IMR-90 (cell line): ENCODE results near the gene COL6A3. TPM values are rescaled to one million over a fixed set of nuclear protein-coding genes. Genes with fewer than 3 reads are reported as not detected.

Experiments
- ATAC-seq: fragments of 200-7000 bp; cut with Tn5 transposase; 2 replicates; pipeline ENCODE4 v1.9.1; 2020; ENCODE audit warnings: low read depth, mild to moderate bottlenecking, moderate library complexity
- BruUV-seq: library from RNA; stranded (reverse); fragments of 400-500 nt; replicated peaks from 2 replicates; lab custom pipeline; 2021; lab: Mats Ljungman, UMichigan
- CTCF ChIA-PET: fragments of 300-600 bp; formaldehyde crosslinking; extraction: SDS; loops from one replicate; lab custom pipeline; 2021; ENCODE audit warnings: antibody characterized with exemption; lab: Yijun Ruan, JAX
- POLR2A ChIA-PET: fragments of 300-600 bp; sonication (Branson Sonifier 250); formaldehyde crosslinking; loops from one replicate; lab custom pipeline; 2022; ENCODE audit warnings: antibody characterized with exemption; ENCODE audit not compliant: unreplicated experiment; lab: Charles Lee
- DNase-seq: peaks from one replicate; pipeline ENCODE4 v3.0.0; 2013
- H2AFZ ChIP-seq: replicated peaks from 2 replicates; pipeline ENCODE3; 2013; ENCODE audit warnings: low read length, mild to moderate bottlenecking; ENCODE audit not compliant: poor library complexity
- H2AK5ac ChIP-seq: 2 replicates; pipeline ENCODE4 v1.6.1; 2013; ENCODE audit warnings: low read depth, low read length, inconsistent platforms
- H2AK9ac ChIP-seq: replicated peaks from 2 replicates; pipeline ENCODE3; 2013; ENCODE audit warnings: mild to moderate bottlenecking, low read depth, low read length, moderate library complexity; ENCODE audit not compliant: poor library complexity
- H2BK120ac ChIP-seq: 2 replicates; pipeline ENCODE4 v1.6.1; 2013; ENCODE audit warnings: low read depth, low read length, inconsistent platforms
- H2BK15ac ChIP-seq: 3 replicates; pipeline ENCODE4 v1.6.1; 2013; ENCODE audit warnings: low read depth, low read length, inconsistent platforms
- H2BK20ac ChIP-seq: 2 replicates; pipeline ENCODE4 v1.6.1; 2013; ENCODE audit warnings: low read depth, mild to moderate bottlenecking, inconsistent platforms, low read length, moderate library complexity
- H2BK5ac ChIP-seq: 2 replicates; pipeline ENCODE4 v1.6.1; 2013; ENCODE audit warnings: mild to moderate bottlenecking, low read depth, low read length, inconsistent platforms; ENCODE audit not compliant: poor library complexity, severe bottlenecking
- H3K14ac ChIP-seq: replicated peaks from 2 replicates; pipeline ENCODE4 v1.6.1; 2013; ENCODE audit warnings: low read depth, low read length, inconsistent platforms
- H3K18ac ChIP-seq: 2 replicates; pipeline ENCODE4 v1.6.1; 2013; ENCODE audit warnings: low read depth, low read length, control low read depth
- H3K23ac ChIP-seq: 2 replicates; pipeline ENCODE4 v1.6.1; 2013; ENCODE audit warnings: low read depth, low read length, inconsistent platforms
- H3K27ac ChIP-seq: 2 replicates; pipeline ENCODE4 v1.5.1; 2013; ENCODE audit warnings: mild to moderate bottlenecking, control low read depth, low read length; ENCODE audit not compliant: insufficient read depth
- H3K27me3 ChIP-seq: 2 replicates; pipeline ENCODE4 v1.6.1; 2013; ENCODE audit warnings: low read length; ENCODE audit not compliant: control insufficient read depth, insufficient read depth
- H3K36me3 ChIP-seq: 2 replicates; pipeline ENCODE4 v1.6.1; 2013; ENCODE audit warnings: low read length, mixed read lengths; ENCODE audit not compliant: control insufficient read depth, insufficient read depth
- H3K4ac ChIP-seq: 2 replicates; pipeline ENCODE4 v1.6.1; 2013; ENCODE audit warnings: low read depth, low read length, inconsistent platforms
- H3K4me1 ChIP-seq: 2 replicates; pipeline ENCODE4 v1.6.1; 2013; ENCODE audit warnings: low read length, mixed read lengths; ENCODE audit not compliant: control insufficient read depth, insufficient read depth
- H3K4me2 ChIP-seq: 2 replicates; pipeline ENCODE4 v1.6.1; 2013; ENCODE audit warnings: low read depth, mild to moderate bottlenecking, control low read depth, low read length, moderate library complexity
- H3K4me3 ChIP-seq: 2 replicates; pipeline ENCODE4 v1.5.1; 2013; ENCODE audit warnings: low read depth, mild to moderate bottlenecking, control low read depth, low read length, moderate library complexity; ENCODE audit not compliant: insufficient read depth
- H3K56ac ChIP-seq: 2 replicates; pipeline ENCODE4 v1.6.1; 2013; ENCODE audit warnings: low read length, inconsistent platforms; ENCODE audit not compliant: insufficient read depth; ENCODE audit errors: extremely low read depth
- H3K79me1 ChIP-seq, 2 experiments: 2 replicates each; pipeline ENCODE4 v1.6.1; 2013; ENCODE audit warnings: low read length in 2 of 2, inconsistent platforms in 1 of 2, low read depth in 1 of 2
- H3K9ac ChIP-seq: 2 replicates; pipeline ENCODE4 v1.6.1; 2013; ENCODE audit warnings: low read depth, low read length, control low read depth
- H3K9me1 ChIP-seq: 2 replicates; pipeline ENCODE4 v1.6.1; 2013; ENCODE audit warnings: low read length, inconsistent platforms; ENCODE audit not compliant: insufficient read depth
- H3K9me3 ChIP-seq: 2 replicates; pipeline ENCODE4 v1.6.1; 2013; ENCODE audit warnings: low read length; ENCODE audit not compliant: control insufficient read depth, insufficient read depth
- H4K20me1 ChIP-seq: 2 replicates; pipeline ENCODE4 v1.6.1; 2013; ENCODE audit warnings: low read length, inconsistent platforms; ENCODE audit not compliant: insufficient read depth
- H4K5ac ChIP-seq: 2 replicates; pipeline ENCODE4 v1.6.1; 2013; ENCODE audit warnings: mild to moderate bottlenecking, low read depth, low read length, control low read depth
- H4K8ac ChIP-seq, 2 experiments: 2 replicates each; pipeline ENCODE4 v1.6.1; 2013; ENCODE audit warnings: low read depth in 2 of 2, low read length in 2 of 2, control low read depth in 1 of 2, inconsistent platforms in 1 of 2
- H4K91ac ChIP-seq: 2 replicates; pipeline ENCODE4 v1.6.1; 2013; ENCODE audit warnings: low read depth, low read length, inconsistent platforms; ENCODE audit not compliant: insufficient read depth
- CEBPB ChIP-seq: IDR thresholded peaks from 2 replicates; pipeline ENCODE4 v1.6.1; 2012; ENCODE audit warnings: low read depth, low read length, improper control_type of control experiment
- CTCF ChIP-seq: conservative IDR thresholded peaks from 2 replicates; pipeline ENCODE4 v1.5.1; 2012; ENCODE audit warnings: mild to moderate bottlenecking, low read depth, low read length, improper control_type of control experiment
- ELK1 ChIP-seq: fragments of 150-350 bp; IDR thresholded peaks from 2 replicates; pipeline ENCODE4 v1.6.1; 2016; ENCODE audit warnings: low read depth, mild to moderate bottlenecking, low read length, moderate library complexity, borderline replicate concordance
- FOS ChIP-seq: fragments of 150-350 bp; IDR thresholded peaks from 2 replicates; pipeline ENCODE4 v1.6.1; 2016; ENCODE audit warnings: low read depth, low read length
- MAFK ChIP-seq: IDR thresholded peaks from 2 replicates; pipeline ENCODE4 v1.6.1; 2012; ENCODE audit warnings: low read depth, low read length, improper control_type of control experiment
- MXI1 ChIP-seq: IDR thresholded peaks from 2 replicates; pipeline ENCODE4 v1.6.1; 2012; ENCODE audit warnings: low read depth, mild to moderate bottlenecking, low read length, moderate library complexity, borderline replicate concordance
- NFE2L2 ChIP-seq: fragments of 150-350 bp; IDR thresholded peaks from 2 replicates; pipeline ENCODE4 v1.6.1; 2016; ENCODE audit warnings: low read depth, mild to moderate bottlenecking, low read length
- POLR2A ChIP-seq: IDR thresholded peaks from 2 replicates; pipeline ENCODE4 v1.6.1; 2012; ENCODE audit warnings: mild to moderate bottlenecking, low read depth, low read length
- RFX5 ChIP-seq: IDR thresholded peaks from 2 replicates; pipeline ENCODE4 v1.8.0; 2012; ENCODE audit warnings: low read depth, mild to moderate bottlenecking, low read length, moderate library complexity
- SMC3 ChIP-seq: fragments of 150-350 bp; IDR thresholded peaks from 2 replicates; pipeline ENCODE4 v1.6.1; 2016; ENCODE audit warnings: low read depth, mild to moderate bottlenecking, antibody characterized with exemption, low read length, moderate library complexity
- USF2 ChIP-seq: fragments of 150-350 bp; IDR thresholded peaks from 2 replicates; pipeline ENCODE4 v1.6.1; 2017; ENCODE audit warnings: mild to moderate bottlenecking, antibody characterized with exemption, low read length, low read depth
- WGBS, 2 experiments: methylation state at CpG; one replicate each; pipeline versions ENCODE4 v1.1.5 to v1.1.7; 2013; ENCODE audit warnings: missing lambda C conversion rate in 2 of 2; ENCODE audit not compliant: insufficient read length in 1 of 2; ENCODE audit errors: extremely low coverage in 2 of 2; 5-methylcytosine and 5-hydroxymethylcytosine counted together
- dilution Hi-C: fragments of 300-500 bp; cut with HindIII; formaldehyde crosslinking; loops from one replicate; pipeline ENCODE4 v1.14.3; 2018; ENCODE audit warnings: low sequenced_read_pairs; ENCODE audit not compliant: unreplicated experiment
- in situ Hi-C: fragments of 300-500 bp; cut with MboI; formaldehyde crosslinking; loops from 3 replicates; pipeline ENCODE4 v1.14.3; 2019; ENCODE audit warnings: low sequenced_read_pairs, inconsistent platforms, mixed read lengths
- intact Hi-C: fragments of 100-400 bp; cut with micrococcal nuclease; formaldehyde crosslinking; loops from 2 replicates; pipeline ENCODE4 v1.10.0; 2022
- polyA plus RNA-seq, 3 experiments: library from polyadenylated mRNA; depleted of rRNA; stranded (reverse); fragments of >200 nt; gene quantifications; 2 replicates each; pipeline ENCODE4 v1.2.3, GENCODE V29; 2012; ENCODE audit warnings: low replicate concordance in 1 of 3
- total RNA-seq: library from RNA; depleted of rRNA; stranded (reverse); fragments of >200 nt; gene quantifications from 2 replicates; pipeline ENCODE4 v1.2.3, GENCODE V29; 2012

Gene COL6A3
- total and polyA plus RNA-seq, 2 of the 4 experiments (the other 2 are of a cell fraction): 964 to 1,855 TPM

- WGBS, 2 experiments: 99% methylated on average over 10 of the region's 11 CpGs; no CpG with 5 or more reads in 1 of the 2 experiments
- no peak overlapping the region for H3K56ac ChIP-seq
- no peak overlapping the region for H2AK5ac ChIP-seq
- no peak overlapping the region for H3K14ac ChIP-seq
- intact Hi-C loops (no loop called here), dilution Hi-C loops (no loop called here), in situ Hi-C loops (no loop called here)
- ChIA-PET POLR2A (no interaction called here), CTCF (no interaction called here)
- no peak overlapping the region for H4K5ac ChIP-seq
- H3K23ac ChIP-seq: no peak overlapping the region
- H2AK9ac ChIP-seq: peak overlapping the region; percentile 33
- no peaks in the 10 kb centered on the region for H3K27me3 ChIP-seq
- no peak overlapping the region; a peak in 1 of 4 replicates for H4K8ac ChIP-seq
- H3K4me2 ChIP-seq: no peak overlapping the region
- H4K20me1 ChIP-seq: peaks cover 91% of the 10 kb centered on the region
- peaks cover 3% of the 10 kb centered on the region; the same call in 1 of the 2 replicates for H3K4me1 ChIP-seq
- H3K9me3 ChIP-seq: no peaks in the 10 kb centered on the region
- no peak overlapping the region for H4K91ac ChIP-seq
- H3K4ac ChIP-seq: no peak overlapping the region
- no peak overlapping the region for H2BK120ac ChIP-seq
- no peak overlapping the region for H2AFZ ChIP-seq
- DNase-seq: no peak
- H2BK5ac ChIP-seq: peak overlapping the region; percentile 25
- peak overlapping the region; percentile 51; the same call in 1 of the 2 replicates for H3K27ac ChIP-seq
- peaks cover 32% of the 10 kb centered on the region for H3K9me1 ChIP-seq
- no peak for ATAC-seq
- H3K18ac ChIP-seq: no peak overlapping the region
- peaks cover 80% of the 10 kb centered on the region for H3K36me3 ChIP-seq
- TF ChIP-seq USF2: no peak
- no peak for TF ChIP-seq NFE2L2
- TF ChIP-seq CEBPB: no peak
- TF ChIP-seq MXI1: no peak
- TF ChIP-seq CTCF: no peak
- no peak for TF ChIP-seq SMC3
- TF ChIP-seq FOS: no peak
- TF ChIP-seq RFX5: no peak
- no peak for TF ChIP-seq MAFK
- TF ChIP-seq POLR2A: no peak
- TF ChIP-seq ELK1: no peak
- peaks cover 52 to 85% of the 10 kb centered on the region in 2 experiments for H3K79me1 ChIP-seq
- no peak overlapping the region for H2BK20ac ChIP-seq
- H3K9ac ChIP-seq: no peak overlapping the region
- no peak overlapping the region for H3K4me3 ChIP-seq
- no peak overlapping the region for H2BK15ac ChIP-seq
- TSS peak; percentile 47 for BruUV-seq
These were observed 35.3 kb downstream of the COL6A3 start for GRCh38 chr2:237378650-237379049.
